GM12878 (cell line): ENCODE data around the gene RDH5. TPM values are rescaled to one million over a fixed set of nuclear protein-coding genes. Genes with fewer than 3 reads are reported as not detected.
A peak's percentile ranks its signal among the peaks of the same experiment; 100 is the strongest.

ENCODE experiments used
- ATAC-seq: fragments of 200-7000 bp; cut with Tn5 transposase; 3 replicates; pipeline ENCODE4 v1.9.1; 2020; ENCODE audit warnings: mild to moderate bottlenecking, moderate library complexity
- BruUV-seq: library from RNA; stranded (reverse); fragments of 400-500 nt; replicated peaks from 2 replicates; lab custom pipeline; 2021; lab: Mats Ljungman, UMichigan
- CTCF ChIA-PET: fragments of 300-600 bp; sonication (Branson Sonifier 250); formaldehyde crosslinking; extraction: SDS; loops from one replicate; lab custom pipeline; 2021; ENCODE audit warnings: inconsistent platforms; lab: Yijun Ruan, JAX
- POLR2A ChIA-PET: fragments of 350-600 bp; formaldehyde crosslinking; extraction: SDS; loops from one replicate; lab custom pipeline; 2021; ENCODE audit warnings: inconsistent platforms; lab: Charles Lee
- RAD21 ChIA-PET: fragments of 300-600 bp; sonication (Branson Sonifier 250); formaldehyde crosslinking; loops from one replicate; lab custom pipeline; 2023; ENCODE audit warnings: antibody characterized with exemption; ENCODE audit not compliant: unreplicated experiment; lab: Charles Lee
- SMC1A ChIA-PET: fragments of 300-600 bp; sonication (Branson Sonifier 250); formaldehyde crosslinking; loops from one replicate; lab custom pipeline; 2023; ENCODE audit not compliant: unreplicated experiment, uncharacterized antibody; lab: Charles Lee
- DNase-seq: peaks from one replicate; pipeline ENCODE4 v3.0.0-alpha.2; 2011; ENCODE audit warnings: low read depth, low spot score
- FAIRE-seq: peaks from 3 replicates; lab custom pipeline; 2011; peaks lifted over from hg19 to GRCh38; lab: Jason Lieb, UNC
- H2AFZ ChIP-seq: 2 replicates; pipeline ENCODE4 v1.6.0; 2011; ENCODE audit warnings: low read depth, low read length, control low read depth; ENCODE audit not compliant: control insufficient read depth
- H3K27ac ChIP-seq: 2 replicates; pipeline ENCODE4 v1.5.1; 2011; ENCODE audit warnings: control low read depth; ENCODE audit not compliant: control insufficient read depth, insufficient read depth
- H3K27me3 ChIP-seq, 2 experiments: replicated peaks in 1 of 2; 2 replicates each; pipeline versions ENCODE4 v1.6.0 to v1.6.1; 2011; ENCODE audit warnings: low read length in 1 of 2; ENCODE audit not compliant: control insufficient read depth in 2 of 2, insufficient read depth in 2 of 2
- H3K36me3 ChIP-seq, 2 experiments: 2 replicates each; pipeline ENCODE4 v1.5.1; 2011; ENCODE audit warnings: low read length in 1 of 2; ENCODE audit not compliant: control insufficient read depth in 2 of 2, insufficient read depth in 2 of 2
- H3K4me1 ChIP-seq: 2 replicates; pipeline ENCODE4 v1.6.1; 2011; ENCODE audit warnings: mild to moderate bottlenecking, low read length, moderate library complexity, mixed read lengths; ENCODE audit not compliant: control insufficient read depth, insufficient read depth
- H3K4me2 ChIP-seq: 2 replicates; pipeline ENCODE4 v1.6.0; 2011; ENCODE audit warnings: control low read depth; ENCODE audit not compliant: control insufficient read depth, insufficient read depth
- H3K4me3 ChIP-seq: fragments of 200-600 bp; sonication (generic); 2 replicates; pipeline ENCODE4 v1.5.1; 2016
- H3K79me2 ChIP-seq: 2 replicates; pipeline ENCODE4 v1.6.0; 2011; ENCODE audit warnings: low read length; ENCODE audit not compliant: control insufficient read depth, insufficient read depth
- H3K9ac ChIP-seq: 2 replicates; pipeline ENCODE4 v1.8.0; 2011; ENCODE audit warnings: low read length, control low read depth, mixed read lengths; ENCODE audit not compliant: control insufficient read depth, insufficient read depth
- H3K9me3 ChIP-seq: replicated peaks from 3 replicates; pipeline ENCODE4 v1.5.1; 2011; ENCODE audit warnings: mild to moderate bottlenecking, low read length; ENCODE audit not compliant: control insufficient read depth, insufficient read depth
- H4K20me1 ChIP-seq: 2 replicates; pipeline ENCODE4 v1.6.0; 2011; ENCODE audit not compliant: control insufficient read depth, insufficient read depth
- BCLAF1 ChIP-seq: fragments of 450-650 bp; IDR thresholded peaks from 2 replicates; pipeline ENCODE4 v1.6.1; 2017; ENCODE audit warnings: antibody characterized with exemption, mild to moderate bottlenecking, moderate library complexity
- CREM ChIP-seq: IDR thresholded peaks from 2 replicates; pipeline ENCODE4 v1.6.1; 2014; ENCODE audit warnings: antibody characterized with exemption, low read depth
- IRF4 ChIP-seq: IDR thresholded peaks from 2 replicates; pipeline ENCODE4 v1.6.1; 2011; ENCODE audit warnings: low read depth, low read length
- MTA2 ChIP-seq: fragments of 450-650 bp; IDR thresholded peaks from 2 replicates; pipeline ENCODE4 v1.6.1; 2016; ENCODE audit warnings: low read depth, mild to moderate bottlenecking, moderate library complexity
- POLR2A ChIP-seq: IDR thresholded peaks from 2 replicates; pipeline ENCODE4 v1.6.1; 2011; ENCODE audit warnings: low read depth, mild to moderate bottlenecking, low read length
- STAT1 ChIP-seq: fragments of 450-650 bp; conservative IDR thresholded peaks from 2 replicates; pipeline ENCODE4 v1.6.1; 2014; ENCODE audit warnings: antibody characterized with exemption, mild to moderate bottlenecking
- STAT3 ChIP-seq: IDR thresholded peaks from 2 replicates; pipeline ENCODE4 v1.6.1; 2011; ENCODE audit warnings: low read depth, low read length, improper control_type of control experiment
- WGBS: methylation state at CpG from one replicate; pipeline ENCODE4 v1.1.6; 2016; ENCODE audit warnings: low lambda C conversion rate; ENCODE audit not compliant: insufficient replicate concordance, insufficient coverage; ENCODE audit errors: missing lambda C conversion rate; 5-methylcytosine and 5-hydroxymethylcytosine counted together
- in situ Hi-C: fragments of 300-500 bp; cut with MboI; formaldehyde crosslinking; loops from 9 replicates; pipeline ENCODE4 v1.14.3; 2018; ENCODE audit warnings: mixed read lengths
- intact Hi-C: fragments of 100-400 bp; cut with micrococcal nuclease; formaldehyde crosslinking; loops from one replicate; pipeline ENCODE4 v1.14.2; 2022; ENCODE audit not compliant: unreplicated experiment
- polyA plus RNA-seq, 11 experiments: library from polyadenylated mRNA; depleted of rRNA in 4 of 11; unstranded in 6 of 11; stranded (reverse) in 5 of 11; fragments of >200 nt; fragmentation: Nextera tagmentation in 4 of 11; fragmentation: Illumina TruSeq in 1 of 11; extraction: Ambion mirVana in 4 of 11; extraction: Trizol in 1 of 11; gene quantifications; 1 replicate in 1 of 11; 2 replicates in 10 of 11; pipeline versions ENCODE4 v1.2.1 to v1.2.3, GENCODE V29; 2011 to 2016; ENCODE audit warnings: inconsistent platforms in 2 of 11, missing spikeins in 2 of 11, low read depth in 1 of 11
- total RNA-seq, 4 experiments: library from RNA; depleted of rRNA in 3 of 4; stranded (reverse); fragments of >200 nt in 3 of 4; fragmentation: Illumina TruSeq in 1 of 4; extraction: Trizol in 1 of 4; gene quantifications; 2 replicates each; pipeline versions ENCODE4 v1.2.1 to v1.2.3, GENCODE V29; 2013 to 2021

Gene RDH5
- total and polyA plus RNA-seq, 10 of the 15 experiments (the other 5 are each of a cell fraction or from before 2014, with no cell fraction given): 2.6 to 11.6 (median 7.3) TPM

GRCh38 chr12:55746913-55747231, 26.7 kb downstream of the RDH5 start (continued):
- TF ChIP-seq BCLAF1 (no peak), IRF4 (no peak), MTA2 (no peak), STAT3 (no peak), CREM (no peak)
- TF ChIP-seq, all 136 proteins: peak for 0

GRCh38 chr12:55748230-55748993, 28.2 kb downstream of the RDH5 start:
- no peak overlapping the region for H2AFZ ChIP-seq
- FAIRE-seq: no peak
- WGBS: 94% methylated on average over 18 of the region's 18 CpGs

More at GRCh38 chr12:55748230-55748993, 28.2 kb downstream of the RDH5 start:
- no peak for DNase-seq
- Histone ChIP-seq H3K4me3 (no peak overlapping the region), H3K4me1 (peaks cover 5% of the 10 kb centered on the region)
- in situ Hi-C loops: no loop called here
- CTCF ChIA-PET: interaction anchor here (0.8 to 4.3 kb wide), 6 partner anchors 9 to 69 kb away, joined by 3 to 26 read pairs (median 6); partner anchors contain the start of genes ORMDL2 and SARNP
- POLR2A ChIA-PET: interaction anchor here (0.6 to 5.7 kb wide), 3 partner anchors 68 to 192 kb away, joined by 3 to 38 read pairs (median 4); partner anchors contain the start of genes ORMDL2 and SARNP
- no peak for TF ChIP-seq STAT1
- TF ChIP-seq POLR2A: peak; percentile 33; the same call in 1 of the 2 replicates
- TF ChIP-seq, all 136 proteins: peak for 1
- Histone ChIP-seq H3K27ac (no peak overlapping the region), H3K9me3 (no peaks in the 10 kb centered on the region), H3K79me2 (peaks cover 2% of the 10 kb centered on the region), H3K36me3 (peaks cover 9 to 16% of the 10 kb centered on the region in 2 experiments; a peak in 3 of 4 replicates), H3K9ac (no peak overlapping the region), H3K27me3 (no peaks in the 10 kb centered on the region), H4K20me1 (no peaks in the 10 kb centered on the region), H3K4me2 (no peak overlapping the region)
- BruUV-seq: no TSS peak
- SMC1A ChIA-PET: interaction anchor here (0.6 to 2.7 kb wide), 9 partner anchors 9 to 293 kb away, joined by 3 to 21 read pairs (median 3); partner anchors contain the start of gene SARNP
- intact Hi-C loops: no loop called here
- no peak for ATAC-seq
- RAD21 ChIA-PET: interaction anchor here (1.1 to 3.5 kb wide), 3 partner anchors 10 to 76 kb away, joined by 4 to 14 read pairs (median 12); partner anchors contain the start of genes ORMDL2 and SARNP
